GM19351 (cell line): Measurements from ENCODE around the gene CERS1.

ENCODE experiments used
- ATAC-seq: cut with Tn5 transposase; IDR thresholded peaks from one replicate; pipeline ENCODE4 v1.9.1; 2021; ENCODE audit warnings: mild to moderate bottlenecking, moderate library complexity; ENCODE audit not compliant: unreplicated experiment

Gene CERS1

GRCh38 chr19:18858906-18859646 lies 36.9 kb downstream of the CERS1 start:
- no peak for ATAC-seq

GRCh38 chr19:18857223-18857622 lies 38.7 kb downstream of the CERS1 start:
- ATAC-seq: no peak

GRCh38 chr19:18856385-18857126 lies 39.4 kb downstream of the CERS1 start:
- no peak for ATAC-seq

- no peak for ATAC-seq
These were observed 40.1 kb downstream of the CERS1 start for GRCh38 chr19:18855647-18856384.

GRCh38 chr19:18854982-18855381 lies 41.0 kb downstream of the CERS1 start:
- no peak for ATAC-seq

- ATAC-seq: no peak
These were observed 42.1 kb downstream of the CERS1 start for GRCh38 chr19:18853755-18854427.

- no peak for ATAC-seq
These were observed 43.3 kb downstream of the CERS1 start for GRCh38 chr19:18852648-18853047.

- ATAC-seq: no peak
These were observed 44.2 kb downstream of the CERS1 start for GRCh38 chr19:18851673-18852325.

GRCh38 chr19:18850471-18851375 lies 45.2 kb downstream of the CERS1 start:
- no peak for ATAC-seq

- ATAC-seq: no peak
These were observed 46.0 kb downstream of the CERS1 start for GRCh38 chr19:18849838-18850400.

- ATAC-seq: no peak
These were observed 46.9 kb downstream of the CERS1 start for GRCh38 chr19:18848878-18849661.

- no peak for ATAC-seq
These were observed 48.2 kb downstream of the CERS1 start for GRCh38 chr19:18847549-18848463.

- ATAC-seq: no peak
These were observed 49.0 kb downstream of the CERS1 start for GRCh38 chr19:18846862-18847548.

GRCh38 chr19:18845961-18846360 lies 50.0 kb downstream of the CERS1 start:
- ATAC-seq: no peak

- ATAC-seq: no peak
These were observed 51.1 kb downstream of the CERS1 start for GRCh38 chr19:18844806-18845329.

- no peak for ATAC-seq
These were observed 52.0 kb downstream of the CERS1 start for GRCh38 chr19:18843960-18844359.

- ATAC-seq: no peak
These were observed 53.8 kb downstream of the CERS1 start for GRCh38 chr19:18842166-18842565.
